NCI-H2196 (cell line): ENCODE data around the gene PRKAG2.

Experiments
- DNase-seq: peaks from one replicate; lab custom pipeline; 2025; ENCODE audit not compliant: unreplicated experiment; lab: John Stamatoyannopoulos, UW

PRKAG2 gene

DNA sequence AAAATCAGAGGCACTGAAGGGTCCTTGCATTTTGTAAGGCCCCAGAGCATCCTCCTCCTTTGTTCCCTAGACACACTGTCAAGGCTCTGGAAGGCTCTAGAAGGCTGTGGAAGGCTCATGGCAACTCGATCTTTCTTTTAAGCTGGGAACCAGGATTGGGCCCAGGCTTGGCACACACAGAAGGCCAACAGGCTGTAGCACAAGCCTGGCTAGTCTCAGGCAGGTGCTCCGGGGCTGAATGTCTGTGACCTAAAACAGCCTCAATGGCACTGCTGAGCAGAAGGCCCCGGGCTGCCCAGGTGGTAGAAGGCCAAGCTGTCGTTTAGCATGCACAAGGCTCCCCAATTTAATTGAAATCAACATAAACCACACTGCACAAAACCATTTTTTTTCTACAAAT lies 55.7 kb downstream of the PRKAG2 start:
- DNase-seq = no peak

DNA sequence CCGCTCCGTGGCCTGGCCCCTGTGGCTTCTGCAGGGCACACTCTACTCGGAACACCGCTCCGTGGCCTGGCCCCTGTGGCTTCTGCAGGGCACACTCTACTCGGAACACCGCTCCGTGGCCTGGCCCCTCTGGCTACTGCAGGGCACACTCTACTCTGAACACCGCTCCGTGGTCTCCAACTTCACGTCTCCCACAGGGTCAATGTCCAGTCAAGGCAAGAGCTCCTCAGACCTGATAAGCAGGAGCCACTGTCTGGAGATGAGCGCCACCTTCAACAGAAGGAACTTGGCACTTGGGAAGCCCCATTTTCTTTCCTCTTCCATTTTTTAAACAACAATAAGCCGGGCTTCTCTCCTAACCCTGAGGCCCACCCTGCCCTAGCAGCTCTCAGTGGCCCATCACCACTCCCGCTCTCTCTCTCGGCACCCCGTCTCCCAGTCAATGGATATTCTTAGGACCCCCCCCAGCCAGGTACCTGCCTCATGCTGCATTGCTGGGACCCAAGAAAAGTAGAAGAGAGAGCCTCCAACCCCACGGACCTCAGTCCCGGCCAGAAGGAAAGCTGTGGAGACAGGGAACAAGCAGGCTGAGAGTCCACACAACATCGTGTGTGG lies 56.3 kb downstream of the PRKAG2 start:
- DNase-seq = no peak

DNA sequence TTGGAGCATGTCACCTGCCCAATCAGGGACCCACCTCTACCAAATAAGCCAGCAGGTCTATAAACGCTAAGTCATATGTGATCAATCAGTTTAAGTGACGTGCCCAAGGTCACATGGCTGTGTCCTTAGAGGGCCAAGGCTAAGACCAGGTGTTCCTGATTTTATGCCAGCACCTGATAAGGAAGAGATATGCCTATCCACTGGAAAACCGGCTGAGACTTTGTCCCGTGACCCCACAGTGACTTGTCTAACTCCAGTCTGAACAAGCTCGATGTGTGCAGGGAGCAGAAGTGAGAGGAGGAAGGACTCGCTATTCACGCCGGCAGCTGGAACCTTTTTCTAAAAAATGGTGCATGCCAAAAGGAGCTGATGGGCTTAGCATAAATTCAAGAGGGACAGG lies 57.0 kb downstream of the PRKAG2 start:
- DNase-seq = no peak

DNA sequence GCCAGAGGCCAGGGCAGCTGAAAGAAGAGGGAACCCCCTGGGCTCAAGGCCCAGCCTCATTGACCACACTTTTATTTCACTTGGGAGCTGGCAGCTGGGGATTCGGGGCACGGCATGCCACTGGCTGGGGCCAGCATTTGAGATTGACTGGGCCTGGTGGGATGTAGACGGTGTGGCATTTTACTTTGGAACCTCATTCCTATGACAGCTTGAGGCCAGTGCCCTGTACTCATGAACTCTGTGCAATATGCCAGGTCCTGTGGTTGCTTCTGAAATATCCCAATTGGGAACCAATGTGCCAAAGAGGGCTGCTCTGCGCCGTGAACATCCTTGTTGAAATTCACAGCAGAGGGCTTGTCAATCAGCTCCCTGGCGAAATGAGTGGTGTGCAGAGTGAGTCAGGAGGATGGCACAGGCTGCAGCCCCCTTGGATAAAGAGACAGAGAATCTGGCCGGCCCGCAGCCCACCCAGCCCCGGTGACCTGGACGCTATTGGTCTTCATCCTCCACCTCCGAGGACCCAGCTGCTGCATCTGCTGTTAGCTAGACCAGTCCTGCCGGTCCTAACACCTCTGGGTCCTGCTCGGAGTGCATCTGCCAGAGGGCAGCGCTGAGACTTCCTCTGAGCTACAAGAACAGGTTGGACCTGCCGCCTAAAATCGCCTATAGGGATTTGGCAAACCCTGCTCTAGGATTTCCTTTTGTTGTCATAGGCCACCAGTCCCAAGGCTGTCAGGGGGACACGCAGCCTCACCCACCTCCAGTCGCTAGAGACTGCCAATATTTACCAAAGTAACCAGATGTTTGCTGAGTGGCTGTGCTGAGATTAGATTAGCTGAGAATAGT lies 58.0 kb downstream of the PRKAG2 start:
- DNase-seq = no peak

DNA sequence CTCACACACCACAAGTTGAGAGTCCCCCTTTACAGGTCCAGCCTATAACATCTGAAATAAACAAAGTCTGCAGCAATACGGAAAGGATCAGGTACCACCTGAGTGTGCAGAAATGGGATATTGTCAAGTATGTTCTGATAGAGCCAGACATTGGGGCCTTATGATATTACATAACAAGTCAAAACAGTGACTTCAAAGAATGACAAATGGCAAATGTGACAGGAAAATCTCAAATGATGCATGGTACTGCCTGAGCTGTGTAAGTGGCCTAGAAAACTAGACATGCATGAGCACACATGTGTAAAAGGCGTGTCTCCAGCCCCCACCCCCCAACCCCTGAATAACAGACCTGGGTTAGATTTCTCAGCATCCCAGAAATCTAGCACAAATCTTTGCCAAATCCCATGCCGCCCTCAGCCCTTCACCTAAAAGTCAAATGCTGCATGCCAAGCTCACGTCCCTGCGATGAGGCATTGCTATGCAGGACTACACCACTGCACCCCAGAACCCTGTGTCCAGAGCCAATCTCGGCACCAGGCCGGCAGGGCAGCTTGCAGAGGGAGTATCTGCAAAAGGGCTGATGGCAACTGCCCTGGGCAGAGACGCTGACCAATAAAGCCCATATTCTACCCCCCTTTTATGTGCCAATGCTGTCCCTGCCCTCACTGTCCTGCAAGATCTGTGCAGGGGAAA lies 58.8 kb downstream of the PRKAG2 start:
- no peak for DNase-seq

DNA sequence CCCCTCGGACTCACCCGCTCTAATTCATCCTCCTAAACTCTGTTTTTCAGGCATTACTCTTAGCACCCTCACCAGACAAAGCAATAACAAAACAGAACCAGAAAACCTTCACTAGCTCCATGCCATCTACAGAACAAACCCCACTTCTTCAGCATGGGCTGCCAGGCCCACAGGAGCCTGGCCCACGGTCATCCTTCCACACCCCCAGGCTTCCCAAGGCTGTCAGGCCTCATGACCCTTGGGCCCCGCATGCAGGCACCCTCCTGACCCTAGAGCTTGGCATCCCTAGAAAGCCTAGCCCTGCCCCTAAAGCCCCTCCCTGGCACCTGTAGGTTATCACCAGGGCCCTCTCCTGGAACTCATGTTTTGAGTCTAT lies 59.6 kb downstream of the PRKAG2 start:
- DNase-seq = no peak

DNA sequence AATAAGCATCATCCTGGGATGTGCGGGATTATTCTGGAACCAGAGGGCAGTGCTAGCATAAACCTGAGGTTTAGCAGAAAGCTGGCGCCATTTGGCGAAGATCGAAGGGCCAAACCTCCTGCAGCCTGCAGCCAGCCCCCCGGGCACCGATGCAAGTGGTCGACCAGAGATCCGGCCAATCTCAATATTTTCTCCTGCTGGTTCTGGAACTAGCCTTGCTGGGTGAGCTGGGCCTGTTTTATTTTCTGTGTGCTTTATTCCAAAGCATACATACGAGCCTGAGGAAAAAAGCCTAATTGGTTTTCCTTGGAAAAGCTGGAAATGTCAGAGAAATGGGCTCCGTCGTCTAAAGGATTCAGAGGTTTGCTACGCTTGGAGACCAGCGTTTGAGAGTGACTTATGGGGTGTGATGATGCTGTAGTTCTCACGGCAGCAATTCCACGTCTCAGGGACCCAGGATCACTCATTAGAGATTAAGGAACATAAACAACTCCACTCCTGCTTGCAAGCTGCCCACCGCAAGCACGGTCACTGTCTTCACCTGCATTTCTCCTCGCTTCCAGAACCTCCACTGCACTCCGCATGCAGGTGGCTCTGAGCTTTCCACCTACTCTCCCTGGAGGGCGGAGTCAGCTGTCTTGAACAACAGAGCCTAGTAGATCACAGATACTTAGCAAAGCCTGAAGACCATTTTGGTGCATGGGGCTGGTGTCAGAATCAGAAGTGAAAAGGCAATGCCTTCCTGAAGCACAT lies 60.2 kb downstream of the PRKAG2 start:
- no peak for DNase-seq

DNA sequence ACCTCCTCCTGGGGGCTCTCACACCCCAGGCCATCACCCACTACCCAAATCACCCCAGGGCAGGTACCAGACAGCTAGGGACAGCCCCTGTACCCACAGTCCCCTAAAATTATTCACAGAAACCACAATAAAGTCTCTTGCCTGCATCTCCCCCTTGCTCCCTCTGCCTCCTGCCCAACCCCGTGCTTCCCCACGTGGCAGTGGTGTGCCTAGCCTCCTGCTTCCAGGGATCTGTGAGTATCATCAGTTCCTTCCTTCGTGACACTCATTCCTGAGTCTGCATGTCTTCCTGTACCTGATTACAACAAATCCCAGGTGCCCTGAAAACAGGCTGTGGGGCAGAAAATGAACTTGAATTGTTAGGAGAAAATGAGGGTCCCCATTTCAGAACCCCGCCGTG lies 61.5 kb downstream of the PRKAG2 start:
- DNase-seq = no peak

DNA sequence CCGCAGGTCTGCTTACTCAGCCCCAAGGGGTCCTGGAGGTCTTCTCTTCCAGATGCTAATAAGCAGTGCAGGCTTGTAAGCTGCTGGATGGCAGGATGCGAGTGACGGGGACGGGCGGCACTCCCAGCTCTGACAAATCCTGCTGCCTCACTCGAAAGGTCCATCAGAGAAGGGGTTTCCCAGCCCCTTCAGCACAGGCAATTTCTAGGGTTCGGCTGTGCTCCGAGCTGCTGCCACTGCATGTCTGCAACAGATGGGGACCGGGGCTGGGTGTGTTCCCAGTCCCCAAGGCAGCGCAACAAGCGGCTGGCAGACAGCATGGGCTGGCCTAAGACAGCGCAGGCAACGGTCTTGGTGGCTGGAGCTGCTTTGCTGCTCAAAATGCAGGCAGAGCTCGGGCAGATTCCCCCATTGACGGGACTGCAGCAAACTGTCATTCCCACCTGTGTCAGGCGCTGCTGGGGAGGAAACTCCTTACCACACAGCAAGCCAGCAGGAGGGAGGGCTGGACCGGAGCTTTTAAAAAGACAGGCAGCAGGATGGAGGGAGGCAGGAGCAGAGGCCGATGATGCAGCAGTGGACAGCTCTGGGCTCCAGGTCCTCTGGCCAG lies 62.4 kb downstream of the PRKAG2 start:
- no peak for DNase-seq

DNA sequence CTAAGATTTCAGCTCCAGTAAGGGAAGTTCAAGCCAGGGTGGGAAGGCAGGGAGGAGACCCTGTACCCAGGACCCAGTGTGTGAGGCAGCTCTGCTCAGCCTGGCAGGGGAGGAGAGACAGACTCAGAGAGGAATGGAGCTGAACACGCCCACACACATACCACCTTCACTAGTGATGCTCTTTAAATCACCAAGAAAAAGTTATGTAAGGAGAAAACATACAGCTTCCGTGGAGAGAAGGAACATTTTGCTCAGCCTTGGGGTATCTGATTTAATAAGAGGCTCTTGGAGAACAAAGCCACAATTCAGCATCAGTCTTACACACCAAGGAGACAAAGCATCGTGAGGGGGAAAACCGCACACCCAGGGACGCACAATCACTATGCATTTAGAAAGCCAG lies 62.9 kb downstream of the PRKAG2 start:
- no peak for DNase-seq

DNA sequence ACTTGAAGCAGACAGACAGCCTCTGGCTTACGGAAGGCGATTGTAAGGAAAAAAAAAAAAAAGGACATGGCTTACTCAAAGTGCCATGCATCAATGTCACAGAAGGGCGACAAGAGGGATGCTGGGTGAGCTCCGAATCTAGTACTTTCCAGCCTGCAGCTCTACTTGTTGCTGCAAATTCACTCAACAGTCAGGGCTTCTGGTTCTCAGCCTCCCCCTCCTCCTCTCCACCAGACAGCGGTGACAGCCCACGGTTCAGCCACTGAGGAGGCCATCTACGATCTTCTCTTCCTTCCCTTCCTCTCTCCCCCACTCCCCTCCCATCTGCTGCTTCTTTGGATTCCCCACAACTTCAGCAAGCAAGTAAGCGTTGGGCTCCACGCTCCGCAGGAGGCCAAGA lies 63.5 kb downstream of the PRKAG2 start:
- DNase-seq = no peak

DNA sequence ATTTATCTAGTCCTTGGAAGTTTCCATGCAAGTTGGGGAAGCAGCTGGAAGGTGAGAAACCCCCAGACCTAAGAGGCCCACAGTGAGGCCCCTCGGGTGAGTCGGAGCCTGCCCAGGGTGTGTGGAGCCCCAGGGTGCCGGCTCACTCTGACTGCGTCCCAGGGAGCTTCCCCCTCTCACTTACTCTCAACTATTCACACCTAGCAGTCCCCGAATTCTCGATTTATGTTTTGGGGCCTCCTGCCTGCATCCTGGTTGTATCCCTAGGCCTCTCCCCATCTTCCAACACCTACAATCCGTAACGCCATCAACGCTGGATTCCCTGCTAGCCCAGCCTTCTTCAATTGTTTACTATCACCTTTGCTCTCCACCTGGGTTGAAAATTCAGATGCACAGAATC lies 63.9 kb downstream of the PRKAG2 start:
- DNase-seq = no peak

DNA sequence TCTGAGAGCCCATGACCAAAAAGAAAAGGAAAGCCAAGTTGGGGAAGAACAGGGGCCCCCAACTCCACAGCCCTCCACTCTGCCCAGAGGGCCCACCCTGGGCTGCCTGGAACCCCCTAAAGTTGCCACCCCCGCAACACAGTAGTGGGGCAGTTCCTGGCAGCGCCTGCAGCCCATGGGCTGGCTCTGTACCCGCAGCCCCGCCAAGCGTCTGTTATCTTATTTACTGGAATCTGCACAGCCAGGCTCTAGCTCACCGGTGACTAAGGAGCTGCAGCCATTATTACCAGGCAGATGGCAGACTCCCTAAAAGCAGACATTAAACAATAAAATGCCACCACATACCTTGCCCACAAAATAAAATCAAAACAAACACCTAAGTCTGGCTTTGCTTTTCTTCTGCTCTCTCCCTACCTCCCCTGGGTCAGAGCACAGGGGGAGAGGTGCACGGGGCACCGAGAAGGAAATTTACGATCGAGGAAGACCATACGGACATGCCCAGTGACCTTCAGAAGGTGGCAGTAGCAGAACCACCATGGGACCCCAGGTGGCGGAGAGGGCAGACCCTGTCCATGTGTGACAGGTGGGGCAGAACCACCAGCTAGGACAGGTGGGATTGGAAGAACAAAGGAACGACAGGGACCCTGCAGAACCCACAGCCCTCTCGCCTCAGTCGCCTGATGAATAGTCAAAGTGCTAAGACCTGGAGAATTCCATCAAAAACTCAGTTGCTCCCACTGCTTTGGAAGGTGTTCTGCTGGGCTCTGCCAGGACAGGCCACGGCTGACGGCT lies 66.3 kb downstream of the PRKAG2 start:
- no peak for DNase-seq

DNA sequence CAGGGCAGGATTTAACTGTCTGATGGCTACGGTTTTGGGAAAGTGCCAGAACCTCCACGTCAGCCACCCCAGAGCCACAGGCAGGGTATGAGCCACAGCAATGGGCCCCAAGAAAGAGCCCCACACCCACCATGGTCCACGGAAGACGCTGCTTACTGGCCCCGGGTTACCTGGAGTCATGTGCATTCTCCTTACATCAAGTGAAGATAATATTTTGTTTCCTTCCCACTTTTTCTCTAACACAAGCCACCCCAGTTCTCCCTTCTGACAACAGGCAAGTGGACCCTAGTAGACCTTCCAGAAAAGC lies 67.1 kb downstream of the PRKAG2 start:
- DNase-seq = no peak

DNA sequence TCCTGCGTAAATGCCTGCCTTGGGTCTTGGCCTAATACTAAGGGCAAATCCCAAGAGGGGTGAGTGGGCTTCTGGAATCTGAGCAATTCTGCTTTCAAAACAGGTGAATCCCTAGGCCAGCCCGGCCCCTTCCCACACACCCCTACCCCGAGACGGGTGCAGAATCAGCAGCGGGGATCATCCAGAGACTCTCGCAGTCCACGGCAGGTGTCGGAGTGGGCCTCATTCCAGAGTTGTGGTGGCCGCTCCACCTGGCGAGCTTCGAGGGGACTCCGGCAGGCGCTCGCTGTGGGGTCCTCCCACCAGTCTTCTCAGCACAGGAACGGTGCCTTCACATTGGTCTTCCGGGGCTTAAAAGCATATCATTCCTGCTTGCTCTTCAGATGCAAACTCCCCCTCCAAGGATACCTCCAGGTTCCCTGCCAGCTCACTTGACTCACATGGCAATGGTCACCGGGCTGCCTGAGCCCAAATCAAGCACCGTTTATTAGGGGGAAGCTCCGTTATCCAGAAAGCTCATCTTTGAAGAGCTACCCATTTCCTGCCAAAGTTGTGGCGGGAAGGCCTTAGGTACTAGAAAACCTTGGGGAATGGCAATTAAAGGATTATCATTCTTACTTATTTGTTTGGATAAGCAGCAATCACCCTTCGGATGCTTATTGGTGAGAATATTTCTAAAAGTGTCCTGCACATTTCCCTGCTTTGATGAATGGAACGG lies 67.6 kb downstream of the PRKAG2 start:
- no peak for DNase-seq

DNA sequence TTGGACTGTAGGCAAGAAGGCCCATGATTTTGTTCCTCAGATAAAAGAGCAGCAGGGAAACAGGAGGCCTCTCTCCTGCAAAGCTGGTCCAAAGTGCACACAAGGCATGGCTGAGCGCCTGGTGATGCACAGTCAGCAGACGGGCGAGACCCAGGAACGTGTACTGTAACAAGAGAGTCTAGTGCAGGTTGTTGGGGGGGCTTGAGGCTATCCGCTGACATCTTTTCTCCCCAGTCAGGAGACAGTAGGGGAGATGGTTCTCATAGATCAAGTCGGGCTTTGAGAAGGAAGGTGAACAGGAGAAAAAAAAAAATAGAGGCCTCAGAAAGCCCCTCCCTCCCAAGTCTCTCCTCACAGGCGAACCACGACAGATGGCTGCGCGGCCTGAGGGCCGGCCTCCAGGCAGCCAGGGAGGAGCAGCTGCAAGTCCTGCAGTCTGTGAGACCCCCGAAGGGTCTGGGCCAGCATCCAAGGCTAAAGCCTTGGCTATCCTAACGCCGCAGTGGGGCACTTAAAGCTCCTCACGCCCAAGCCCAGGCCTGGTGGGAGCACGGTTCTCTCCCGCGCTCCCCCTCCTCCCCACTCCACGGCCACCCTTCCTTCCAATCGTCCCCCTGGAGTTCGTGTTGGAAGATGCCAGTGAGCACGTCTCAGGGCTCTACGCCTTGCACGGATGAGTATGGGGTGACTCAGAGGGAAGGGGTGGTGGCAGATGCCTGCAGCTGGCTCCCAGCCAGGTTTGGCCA lies 68.3 kb downstream of the PRKAG2 start:
- no peak for DNase-seq

DNA sequence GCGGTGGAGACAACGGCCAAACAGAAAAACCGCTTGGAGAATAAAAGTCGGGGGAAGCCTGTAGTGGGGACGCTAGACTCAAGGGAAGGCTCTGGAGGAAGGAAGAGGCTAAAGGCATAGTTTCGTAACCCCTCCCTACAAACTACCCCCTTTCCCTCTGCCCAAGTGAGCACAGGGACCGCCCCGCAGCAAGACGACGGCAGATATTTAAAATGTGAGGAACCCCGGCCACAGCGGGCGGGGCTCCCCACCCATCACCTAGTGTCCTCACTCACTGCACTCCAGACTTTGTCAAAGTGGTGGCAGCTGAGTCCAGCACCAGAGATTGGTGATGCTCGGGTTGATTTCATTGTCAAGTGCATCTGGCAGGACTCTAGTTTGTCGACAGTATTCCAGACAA lies 69.1 kb downstream of the PRKAG2 start:
- no peak for DNase-seq

DNA sequence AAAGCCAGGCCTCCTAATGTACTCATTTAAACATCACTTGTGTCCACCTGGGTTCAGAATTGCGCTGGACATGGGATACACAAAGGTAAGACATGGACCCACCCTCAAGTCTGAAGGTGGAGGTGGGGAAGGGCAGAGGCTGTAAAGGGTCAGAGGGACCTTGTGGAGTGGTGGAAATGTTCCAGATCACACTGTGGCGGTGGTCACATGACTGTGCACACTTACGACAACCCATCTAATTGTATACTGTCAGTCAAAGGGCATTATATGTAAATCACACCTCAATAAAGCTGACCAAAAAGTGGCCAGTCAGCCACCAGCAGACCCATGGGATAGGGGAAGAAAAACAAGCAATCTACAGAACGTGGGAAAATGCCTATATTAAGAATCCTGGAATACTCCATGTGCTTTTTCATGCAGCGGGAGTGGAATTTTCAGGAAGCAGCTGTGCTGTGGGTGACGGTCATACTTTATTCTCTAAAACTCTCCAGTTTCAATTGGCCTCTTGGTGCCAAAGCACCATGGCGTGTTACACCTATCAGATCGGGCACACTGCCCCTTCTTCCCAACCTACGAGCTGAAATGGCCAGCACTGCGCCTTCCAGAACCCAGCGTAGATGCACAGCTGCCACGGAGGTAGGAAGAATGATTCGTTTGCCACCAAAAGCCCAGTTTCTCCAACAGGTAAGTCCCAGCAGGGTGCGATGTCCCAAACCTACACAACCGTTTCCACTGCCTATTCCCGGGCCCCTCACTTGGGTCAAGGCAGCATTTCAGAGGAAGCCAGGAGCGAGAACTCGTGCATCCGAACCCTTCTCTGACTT lies 69.8 kb downstream of the PRKAG2 start:
- DNase-seq = no peak
